BJ (cell line): ENCODE results near the gene LIN7A. TPM values are rescaled to one million over a fixed set of nuclear protein-coding genes. Genes with fewer than 3 reads are reported as not detected.
"Not testable (repeated sequence)": the region's sequence is repeated elsewhere in the genome, so short reads cannot be mapped to it uniquely, and the experiment has no call there.

Experiments used
- CTCF ChIA-PET: fragments of 350-600 bp; formaldehyde crosslinking; extraction: SDS; loops from one replicate; lab custom pipeline; 2021; ENCODE audit warnings: antibody characterized with exemption, inconsistent platforms; lab: Yijun Ruan, JAX
- POLR2A ChIA-PET: fragments of 300-600 bp; sonication (Branson Sonifier 250); formaldehyde crosslinking; extraction: SDS; loops from one replicate; lab custom pipeline; 2021; ENCODE audit warnings: antibody characterized with exemption; lab: Charles Lee
- DNase-seq: peaks from one replicate; pipeline ENCODE4 v3.0.0-alpha.2; 2011; ENCODE audit warnings: low read depth
- H3K27me3 ChIP-seq: 2 replicates; pipeline ENCODE4 v1.6.0; 2011; ENCODE audit warnings: low read length; ENCODE audit not compliant: control insufficient read depth, insufficient read depth
- H3K36me3 ChIP-seq: 2 replicates; pipeline ENCODE4 v1.5.1; 2011; ENCODE audit warnings: low read length; ENCODE audit not compliant: control insufficient read depth, insufficient read depth
- H3K4me3 ChIP-seq: 2 replicates; pipeline ENCODE4 v1.5.1; 2011; ENCODE audit warnings: low read depth, mild to moderate bottlenecking, control low read depth, low read length
- polyA plus RNA-seq: library from polyadenylated mRNA; depleted of rRNA; stranded (reverse); fragments of >200 nt; gene quantifications from 2 replicates; pipeline ENCODE4 v1.2.3, GENCODE V29; 2011
- TF ChIP-seq, protein P1 (sequence below): IDR thresholded peaks from 2 replicates; pipeline ENCODE4 v1.5.1; 2011; ENCODE audit warnings: low read depth, mild to moderate bottlenecking, control low read depth, inconsistent platforms, low read length, moderate library complexity; ENCODE audit not compliant: insufficient read depth

Gene LIN7A
- polyA plus RNA-seq, 1 experiment = 15.4 TPM

DNA sequence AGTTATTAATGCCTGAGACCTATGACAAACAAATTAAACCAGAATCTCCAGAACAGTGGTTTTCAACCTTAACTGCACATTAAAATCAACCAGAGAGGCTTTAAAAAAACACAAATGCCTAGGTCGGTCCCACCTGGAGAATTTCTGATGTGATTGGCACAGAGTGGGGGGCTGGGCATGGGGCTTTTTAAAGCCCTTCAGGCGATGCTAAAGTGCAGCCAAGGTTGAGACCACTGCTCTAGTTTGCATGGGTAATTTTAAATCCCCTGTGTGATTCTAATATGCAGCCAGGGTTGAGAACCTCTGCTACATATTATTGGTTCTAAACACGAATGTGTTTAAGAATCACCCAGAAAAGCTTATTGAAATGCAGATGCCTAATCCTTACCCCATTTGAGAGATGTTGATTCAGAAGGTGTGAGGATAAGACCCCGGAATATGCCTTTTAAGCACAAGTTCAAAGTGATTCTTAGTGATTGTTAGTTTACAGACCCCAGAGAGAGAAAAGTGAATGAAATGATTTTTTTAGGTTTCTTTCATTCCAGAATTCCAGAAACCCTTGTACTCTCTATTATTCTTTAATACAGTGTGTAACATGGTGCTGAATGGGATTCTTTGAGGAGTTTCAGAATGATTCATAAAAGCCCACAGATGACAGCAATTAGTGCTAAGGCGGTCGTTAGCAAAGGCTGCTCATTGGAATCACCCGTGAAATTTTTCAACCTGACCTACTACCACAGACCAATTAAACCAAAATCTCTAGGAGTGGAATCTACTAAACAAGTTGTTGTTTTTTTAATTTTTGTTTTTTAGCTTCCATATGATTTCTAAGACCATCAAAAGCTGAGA, 44.9 kb downstream of the LIN7A start:
- CTCF ChIA-PET = no interaction called here
- no peak overlapping the region for H3K4me3 ChIP-seq
- no peaks in the 10 kb centered on the region for H3K36me3 ChIP-seq
- DNase-seq = peak; percentile 36
- no peaks in the 10 kb centered on the region for H3K27me3 ChIP-seq
- POLR2A ChIA-PET = no interaction called here
- TF ChIP-seq, protein P1, sequence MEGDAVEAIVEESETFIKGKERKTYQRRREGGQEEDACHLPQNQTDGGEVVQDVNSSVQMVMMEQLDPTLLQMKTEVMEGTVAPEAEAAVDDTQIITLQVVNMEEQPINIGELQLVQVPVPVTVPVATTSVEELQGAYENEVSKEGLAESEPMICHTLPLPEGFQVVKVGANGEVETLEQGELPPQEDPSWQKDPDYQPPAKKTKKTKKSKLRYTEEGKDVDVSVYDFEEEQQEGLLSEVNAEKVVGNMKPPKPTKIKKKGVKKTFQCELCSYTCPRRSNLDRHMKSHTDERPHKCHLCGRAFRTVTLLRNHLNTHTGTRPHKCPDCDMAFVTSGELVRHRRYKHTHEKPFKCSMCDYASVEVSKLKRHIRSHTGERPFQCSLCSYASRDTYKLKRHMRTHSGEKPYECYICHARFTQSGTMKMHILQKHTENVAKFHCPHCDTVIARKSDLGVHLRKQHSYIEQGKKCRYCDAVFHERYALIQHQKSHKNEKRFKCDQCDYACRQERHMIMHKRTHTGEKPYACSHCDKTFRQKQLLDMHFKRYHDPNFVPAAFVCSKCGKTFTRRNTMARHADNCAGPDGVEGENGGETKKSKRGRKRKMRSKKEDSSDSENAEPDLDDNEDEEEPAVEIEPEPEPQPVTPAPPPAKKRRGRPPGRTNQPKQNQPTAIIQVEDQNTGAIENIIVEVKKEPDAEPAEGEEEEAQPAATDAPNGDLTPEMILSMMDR = no peak

GRCh38 chr12:80884651-80885050, 53.1 kb downstream of the LIN7A start:
- H3K36me3 ChIP-seq = no peaks in the 10 kb centered on the region
- no peak for DNase-seq
- TF ChIP-seq, protein P1 = no peak
- no peak overlapping the region for H3K4me3 ChIP-seq
- no peaks in the 10 kb centered on the region for H3K27me3 ChIP-seq
- CTCF ChIA-PET = no interaction called here
- POLR2A ChIA-PET = no interaction called here

- H3K36me3 ChIP-seq = no peaks in the 10 kb centered on the region
- TF ChIP-seq, protein P1 = no peak
- H3K27me3 ChIP-seq = no peaks in the 10 kb centered on the region
- no peak overlapping the region for H3K4me3 ChIP-seq
- no peak for DNase-seq
- POLR2A ChIA-PET = no interaction called here
- CTCF ChIA-PET = interaction anchor here (0.8 kb wide), 1 partner anchor 628 kb away, joined by 4 read pairs; no protein-coding TSS in a partner anchor
Observed at GRCh38 chr12:80881106-80881505, 56.6 kb downstream of the LIN7A start.

DNA sequence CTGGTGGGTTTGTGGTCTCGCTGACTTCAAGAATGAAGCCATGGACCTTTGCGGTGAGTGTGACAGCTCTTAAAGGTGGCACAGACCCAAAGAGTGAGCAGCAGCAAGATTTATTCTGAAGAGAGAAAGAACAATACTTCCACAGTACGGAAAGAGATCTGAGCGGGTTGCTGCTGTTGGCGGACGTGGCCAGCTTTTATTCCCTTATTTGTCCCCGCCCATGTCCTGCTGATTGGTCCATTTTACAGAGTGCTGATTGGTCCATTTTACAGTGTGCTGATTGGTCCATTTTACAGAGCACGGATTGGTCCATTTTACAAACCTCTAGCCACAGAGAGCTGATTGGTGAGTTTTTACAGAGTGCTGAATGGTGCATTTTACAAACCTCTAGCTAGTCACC, 59.3 kb downstream of the LIN7A start:
- H3K27me3 ChIP-seq, POLR2A ChIA-PET, H3K4me3 ChIP-seq, CTCF ChIA-PET, DNase-seq, H3K36me3 ChIP-seq: not testable (repeated sequence)

DNA sequence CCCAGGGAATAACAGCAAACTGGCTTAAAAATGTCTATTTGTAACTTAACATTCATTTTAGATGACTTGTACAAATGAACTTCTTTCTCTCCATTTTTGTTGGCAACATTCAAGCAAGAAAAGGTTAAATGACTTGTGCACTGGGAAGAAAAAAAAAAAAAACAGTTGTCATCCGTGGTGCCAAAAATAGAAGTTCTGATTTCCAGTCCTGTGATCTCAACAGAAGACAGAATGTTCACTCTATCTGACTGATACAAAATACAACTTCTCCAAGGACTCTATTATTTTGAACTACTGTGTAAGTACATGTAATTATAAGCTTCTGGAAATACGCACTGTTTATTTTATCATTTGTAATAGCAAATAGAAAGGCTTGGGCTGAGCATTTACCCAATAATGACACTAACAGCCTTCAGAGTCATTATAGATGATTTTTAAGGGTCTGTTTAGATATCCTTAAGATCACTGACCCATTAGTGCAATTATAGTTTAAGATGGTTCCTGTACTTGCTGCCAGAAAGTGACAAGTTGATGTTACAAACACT, 59.9 kb downstream of the LIN7A start:
- DNase-seq = no peak
- Histone ChIP-seq H3K36me3 (no peaks in the 10 kb centered on the region), H3K4me3 (no peak overlapping the region), H3K27me3 (no peaks in the 10 kb centered on the region)
- POLR2A ChIA-PET = no interaction called here
- CTCF ChIA-PET = interaction anchor here (1.5 kb wide), 1 partner anchor 9 kb away, joined by 4 read pairs; no protein-coding TSS in a partner anchor
- TF ChIP-seq, protein P1 = no peak
